Measurements from ENCODE around the gene PCDHGA9. TPM values are rescaled to one million over a fixed set of nuclear protein-coding genes. Genes with fewer than 3 reads are reported as not detected.

PCDHGA9 gene
- polyA plus RNA-seq, 1 donor from 2014 or later = 0.11 TPM

GRCh38 chr5:141389153-141390042 is 13.2 kb upstream of the PCDHGA9 start:
- TF ChIP-seq POLR2AphosphoS5 (IDR thresholded peaks at IDR 0.05) = no peak
- TF ChIP-seq MXI1 (conservative IDR thresholded peaks at IDR 0.05; ENCODE audit: poor library complexity, severe bottlenecking) = no peak
- no peak for TF ChIP-seq RAD21 (conservative IDR thresholded peaks at IDR 0.05)
- no peak for TF ChIP-seq TAF1 (IDR thresholded peaks at IDR 0.05; ENCODE audit: low read depth)
- TF ChIP-seq, protein P1, sequence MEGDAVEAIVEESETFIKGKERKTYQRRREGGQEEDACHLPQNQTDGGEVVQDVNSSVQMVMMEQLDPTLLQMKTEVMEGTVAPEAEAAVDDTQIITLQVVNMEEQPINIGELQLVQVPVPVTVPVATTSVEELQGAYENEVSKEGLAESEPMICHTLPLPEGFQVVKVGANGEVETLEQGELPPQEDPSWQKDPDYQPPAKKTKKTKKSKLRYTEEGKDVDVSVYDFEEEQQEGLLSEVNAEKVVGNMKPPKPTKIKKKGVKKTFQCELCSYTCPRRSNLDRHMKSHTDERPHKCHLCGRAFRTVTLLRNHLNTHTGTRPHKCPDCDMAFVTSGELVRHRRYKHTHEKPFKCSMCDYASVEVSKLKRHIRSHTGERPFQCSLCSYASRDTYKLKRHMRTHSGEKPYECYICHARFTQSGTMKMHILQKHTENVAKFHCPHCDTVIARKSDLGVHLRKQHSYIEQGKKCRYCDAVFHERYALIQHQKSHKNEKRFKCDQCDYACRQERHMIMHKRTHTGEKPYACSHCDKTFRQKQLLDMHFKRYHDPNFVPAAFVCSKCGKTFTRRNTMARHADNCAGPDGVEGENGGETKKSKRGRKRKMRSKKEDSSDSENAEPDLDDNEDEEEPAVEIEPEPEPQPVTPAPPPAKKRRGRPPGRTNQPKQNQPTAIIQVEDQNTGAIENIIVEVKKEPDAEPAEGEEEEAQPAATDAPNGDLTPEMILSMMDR (IDR thresholded peaks at IDR 0.05; ENCODE audit: poor library complexity, severe bottlenecking) = no peak
- TF ChIP-seq EZH2 (IDR thresholded peaks at IDR 0.05; ENCODE audit: borderline replicate concordance, insufficient read depth, low read length, poor library complexity, severe bottlenecking) = no peak
- no peak for TF ChIP-seq EP300 (conservative IDR thresholded peaks at IDR 0.05; ENCODE audit: poor library complexity, severe bottlenecking)
- TF ChIP-seq SMC3 (conservative IDR thresholded peaks at IDR 0.05; ENCODE audit: poor library complexity) = no peak
- TF ChIP-seq, protein P2, sequence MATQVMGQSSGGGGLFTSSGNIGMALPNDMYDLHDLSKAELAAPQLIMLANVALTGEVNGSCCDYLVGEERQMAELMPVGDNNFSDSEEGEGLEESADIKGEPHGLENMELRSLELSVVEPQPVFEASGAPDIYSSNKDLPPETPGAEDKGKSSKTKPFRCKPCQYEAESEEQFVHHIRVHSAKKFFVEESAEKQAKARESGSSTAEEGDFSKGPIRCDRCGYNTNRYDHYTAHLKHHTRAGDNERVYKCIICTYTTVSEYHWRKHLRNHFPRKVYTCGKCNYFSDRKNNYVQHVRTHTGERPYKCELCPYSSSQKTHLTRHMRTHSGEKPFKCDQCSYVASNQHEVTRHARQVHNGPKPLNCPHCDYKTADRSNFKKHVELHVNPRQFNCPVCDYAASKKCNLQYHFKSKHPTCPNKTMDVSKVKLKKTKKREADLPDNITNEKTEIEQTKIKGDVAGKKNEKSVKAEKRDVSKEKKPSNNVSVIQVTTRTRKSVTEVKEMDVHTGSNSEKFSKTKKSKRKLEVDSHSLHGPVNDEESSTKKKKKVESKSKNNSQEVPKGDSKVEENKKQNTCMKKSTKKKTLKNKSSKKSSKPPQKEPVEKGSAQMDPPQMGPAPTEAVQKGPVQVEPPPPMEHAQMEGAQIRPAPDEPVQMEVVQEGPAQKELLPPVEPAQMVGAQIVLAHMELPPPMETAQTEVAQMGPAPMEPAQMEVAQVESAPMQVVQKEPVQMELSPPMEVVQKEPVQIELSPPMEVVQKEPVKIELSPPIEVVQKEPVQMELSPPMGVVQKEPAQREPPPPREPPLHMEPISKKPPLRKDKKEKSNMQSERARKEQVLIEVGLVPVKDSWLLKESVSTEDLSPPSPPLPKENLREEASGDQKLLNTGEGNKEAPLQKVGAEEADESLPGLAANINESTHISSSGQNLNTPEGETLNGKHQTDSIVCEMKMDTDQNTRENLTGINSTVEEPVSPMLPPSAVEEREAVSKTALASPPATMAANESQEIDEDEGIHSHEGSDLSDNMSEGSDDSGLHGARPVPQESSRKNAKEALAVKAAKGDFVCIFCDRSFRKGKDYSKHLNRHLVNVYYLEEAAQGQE (IDR thresholded peaks at IDR 0.05; ENCODE audit: borderline replicate concordance) = no peak
- Histone ChIP-seq H3K79me2 (replicated peaks; ENCODE audit: insufficient read depth, low read length) (no peaks in the 10 kb centered on the region), H3K9ac (ENCODE audit: low read length) (no peak overlapping the region), H3K9me3 (ENCODE audit: low read length) (peaks cover 43% of the 10 kb centered on the region), H2AFZ (ENCODE audit: low read depth, low read length) (no peak overlapping the region), H3F3A (ENCODE audit: insufficient read depth, low read length, poor library complexity, severe bottlenecking) (no peaks in the 10 kb centered on the region), H3K4me2 (ENCODE audit: low read length) (no peak overlapping the region), H3K27ac (ENCODE audit: low read length) (no peak overlapping the region), H3K9me2 (ENCODE audit: insufficient read depth, low read length) (no peaks in the 10 kb centered on the region), H3K36me3 (ENCODE audit: insufficient read depth, low read length) (no peaks in the 10 kb centered on the region), H4K20me1 (ENCODE audit: insufficient read depth) (no peaks in the 10 kb centered on the region), H3K4me3 (ENCODE audit: low read length) (peak overlapping the region; percentile 53), H3K27me3 (ENCODE audit: insufficient read depth, low read depth, low read length) (no peaks in the 10 kb centered on the region)

- Histone ChIP-seq H4K20me1 (ENCODE audit: insufficient read depth) (no peaks in the 10 kb centered on the region), H2AFZ (ENCODE audit: low read depth, low read length) (no peak within 1 kb of the TSS), H3K4me2 (ENCODE audit: low read length) (no peak within 1 kb of the TSS), H3F3A (ENCODE audit: insufficient read depth, low read length, poor library complexity, severe bottlenecking) (no peaks in the 10 kb centered on the region), H3K36me3 (ENCODE audit: insufficient read depth, low read length) (no peaks in the 10 kb centered on the region), H3K79me2 (replicated peaks; ENCODE audit: insufficient read depth, low read length) (no peaks in the 10 kb centered on the region), H3K27me3 (ENCODE audit: insufficient read depth, low read depth, low read length) (no peaks in the 10 kb centered on the region), H3K4me3 (ENCODE audit: low read length) (peak within 1 kb of the TSS; percentile 53), H3K9ac (ENCODE audit: low read length) (no peak within 1 kb of the TSS), H3K9me3 (ENCODE audit: low read length) (peaks cover 49% of the 10 kb centered on the region), H3K27ac (ENCODE audit: low read length) (no peak within 1 kb of the TSS), H3K9me2 (ENCODE audit: insufficient read depth, low read length) (no peaks in the 10 kb centered on the region)
- TF ChIP-seq, protein P1 (IDR thresholded peaks at IDR 0.05; ENCODE audit: poor library complexity, severe bottlenecking) = no peak
- TF ChIP-seq, protein P2 (IDR thresholded peaks at IDR 0.05; ENCODE audit: borderline replicate concordance) = no peak
- TF ChIP-seq RAD21 (conservative IDR thresholded peaks at IDR 0.05) (no peak), TAF1 (IDR thresholded peaks at IDR 0.05; ENCODE audit: low read depth) (no peak), SMC3 (conservative IDR thresholded peaks at IDR 0.05; ENCODE audit: poor library complexity) (no peak), EZH2 (IDR thresholded peaks at IDR 0.05; ENCODE audit: borderline replicate concordance, insufficient read depth, low read length, poor library complexity, severe bottlenecking) (no peak), POLR2AphosphoS5 (IDR thresholded peaks at IDR 0.05) (no peak)
Measured at GRCh38 chr5:141392429-141393198, 10.0 kb upstream of the PCDHGA9 start, which contains the start of gene PCDHGA8. Gene PCDHGA8 (plus strand): TSS chr5:141392633. CDS start chr5:141392814, 181 bp downstream.
